Measurements from ENCODE around the gene HEXB.

- TF ChIP-seq YY1 (IDR thresholded peaks at IDR 0.05; ENCODE audit: low read depth) (no peak), CEBPB (IDR thresholded peaks at IDR 0.05) (no peak), TAF1 (IDR thresholded peaks at IDR 0.05; ENCODE audit: low read depth) (no peak), RAD21 (IDR thresholded peaks at IDR 0.05; ENCODE audit: low read depth) (no peak), EP300 (IDR thresholded peaks at IDR 0.05; ENCODE audit: borderline replicate concordance) (no peak), USF1 (IDR thresholded peaks at IDR 0.05) (no peak)
- TF ChIP-seq, protein P1, sequence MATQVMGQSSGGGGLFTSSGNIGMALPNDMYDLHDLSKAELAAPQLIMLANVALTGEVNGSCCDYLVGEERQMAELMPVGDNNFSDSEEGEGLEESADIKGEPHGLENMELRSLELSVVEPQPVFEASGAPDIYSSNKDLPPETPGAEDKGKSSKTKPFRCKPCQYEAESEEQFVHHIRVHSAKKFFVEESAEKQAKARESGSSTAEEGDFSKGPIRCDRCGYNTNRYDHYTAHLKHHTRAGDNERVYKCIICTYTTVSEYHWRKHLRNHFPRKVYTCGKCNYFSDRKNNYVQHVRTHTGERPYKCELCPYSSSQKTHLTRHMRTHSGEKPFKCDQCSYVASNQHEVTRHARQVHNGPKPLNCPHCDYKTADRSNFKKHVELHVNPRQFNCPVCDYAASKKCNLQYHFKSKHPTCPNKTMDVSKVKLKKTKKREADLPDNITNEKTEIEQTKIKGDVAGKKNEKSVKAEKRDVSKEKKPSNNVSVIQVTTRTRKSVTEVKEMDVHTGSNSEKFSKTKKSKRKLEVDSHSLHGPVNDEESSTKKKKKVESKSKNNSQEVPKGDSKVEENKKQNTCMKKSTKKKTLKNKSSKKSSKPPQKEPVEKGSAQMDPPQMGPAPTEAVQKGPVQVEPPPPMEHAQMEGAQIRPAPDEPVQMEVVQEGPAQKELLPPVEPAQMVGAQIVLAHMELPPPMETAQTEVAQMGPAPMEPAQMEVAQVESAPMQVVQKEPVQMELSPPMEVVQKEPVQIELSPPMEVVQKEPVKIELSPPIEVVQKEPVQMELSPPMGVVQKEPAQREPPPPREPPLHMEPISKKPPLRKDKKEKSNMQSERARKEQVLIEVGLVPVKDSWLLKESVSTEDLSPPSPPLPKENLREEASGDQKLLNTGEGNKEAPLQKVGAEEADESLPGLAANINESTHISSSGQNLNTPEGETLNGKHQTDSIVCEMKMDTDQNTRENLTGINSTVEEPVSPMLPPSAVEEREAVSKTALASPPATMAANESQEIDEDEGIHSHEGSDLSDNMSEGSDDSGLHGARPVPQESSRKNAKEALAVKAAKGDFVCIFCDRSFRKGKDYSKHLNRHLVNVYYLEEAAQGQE (IDR thresholded peaks at IDR 0.05; ENCODE audit: low read depth) = no peak
- TF ChIP-seq, protein P2, sequence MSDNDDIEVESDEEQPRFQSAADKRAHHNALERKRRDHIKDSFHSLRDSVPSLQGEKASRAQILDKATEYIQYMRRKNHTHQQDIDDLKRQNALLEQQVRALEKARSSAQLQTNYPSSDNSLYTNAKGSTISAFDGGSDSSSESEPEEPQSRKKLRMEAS (IDR thresholded peaks at IDR 0.05) = no peak
Measured at GRCh38 chr5:74725331-74725730, 40.3 kb downstream of the HEXB start.
